Measurements from ENCODE around the gene OR2AT4. TPM values are rescaled to one million over a fixed set of nuclear protein-coding genes. Genes with fewer than 3 reads are reported as not detected.
"Not testable (repeated sequence)": the region's sequence is repeated elsewhere in the genome, so short reads cannot be mapped to it uniquely, and the experiment has no call there.

OR2AT4 gene
- total RNA-seq, 6 experiments from 2014 or later = not detected

GRCh38 chr11:75112200-75112599 lies 15.5 kb upstream of the OR2AT4 start:
- peaks cover 24% of the 10 kb centered on the region for H3K27me3 Mint-ChIP-seq (ENCODE audit: insufficient read depth)
- no peak overlapping the region for H3K27ac Mint-ChIP-seq
- H3K4me1 Mint-ChIP-seq (ENCODE audit: low read depth) = peaks cover 8% of the 10 kb centered on the region
- no peak for DNase-seq
- no peak overlapping the region for H3K4me3 Mint-ChIP-seq
- peaks cover 31% of the 10 kb centered on the region for H3K9me3 Mint-ChIP-seq
- TF ChIP-seq CTCF (IDR thresholded peaks at IDR 0.05) = no peak
- peaks cover 11% of the 10 kb centered on the region for H3K36me3 Mint-ChIP-seq (ENCODE audit: low read depth)

GRCh38 chr11:75107187-75107586 lies 10.5 kb upstream of the OR2AT4 start:
- DNase-seq = no peak
- Mint-ChIP-seq H3K27me3 (ENCODE audit: insufficient read depth) (peaks cover 26% of the 10 kb centered on the region), H3K9me3 (peaks cover 16% of the 10 kb centered on the region), H3K4me3 (0 out of 2 replicates have a peak overlapping the region, but pooled peaks have one; percentile 13), H3K36me3 (ENCODE audit: low read depth) (peaks cover 11% of the 10 kb centered on the region), H3K27ac (no peak overlapping the region), H3K4me1 (ENCODE audit: low read depth) (peaks cover 47% of the 10 kb centered on the region)
- no peak for TF ChIP-seq CTCF (IDR thresholded peaks at IDR 0.05)

- Mint-ChIP-seq H3K36me3 (ENCODE audit: low read depth) (peaks cover 11% of the 10 kb centered on the region), H3K9me3 (peaks cover 12% of the 10 kb centered on the region), H3K4me1 (ENCODE audit: low read depth) (peaks cover 48% of the 10 kb centered on the region), H3K27me3 (ENCODE audit: insufficient read depth) (peaks cover 24% of the 10 kb centered on the region)
- DNase-seq = peak; percentile 22
- H3K27ac Mint-ChIP-seq, H3K4me3 Mint-ChIP-seq: not testable (repeated sequence)
These were observed 9.4 kb upstream of the OR2AT4 start for GRCh38 chr11:75105967-75106681.

DNA sequence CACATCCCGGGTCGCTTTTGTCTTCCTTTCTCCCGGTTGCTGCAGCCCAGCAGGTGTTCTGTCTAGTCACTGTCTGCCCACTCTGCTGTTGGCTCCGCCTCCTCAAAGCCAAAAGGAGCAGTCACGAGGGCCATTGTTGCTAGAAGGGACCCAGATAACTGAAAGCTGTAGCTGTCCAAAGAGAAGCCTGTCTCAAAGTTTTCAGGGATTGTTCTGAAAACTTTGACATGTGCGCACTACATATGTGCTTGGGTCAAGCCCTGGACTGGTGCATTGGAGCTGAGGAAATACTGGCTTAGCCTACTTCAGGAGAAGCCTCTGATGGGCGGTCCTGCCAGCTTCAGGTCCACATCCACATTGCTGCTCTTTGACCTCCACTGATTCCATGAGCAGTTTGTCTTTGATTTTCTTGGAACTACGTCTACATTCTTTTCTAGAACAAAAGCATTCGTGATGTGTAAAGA lies 8.8 kb upstream of the OR2AT4 start:
- Mint-ChIP-seq H3K36me3 (ENCODE audit: low read depth) (peaks cover 6% of the 10 kb centered on the region; the same call in 1 of the 2 replicates), H3K9me3 (peaks cover 6% of the 10 kb centered on the region; the same call in 1 of the 2 replicates), H3K4me3 (no peak overlapping the region), H3K27ac (no peak overlapping the region), H3K4me1 (ENCODE audit: low read depth) (peaks cover 53% of the 10 kb centered on the region), H3K27me3 (ENCODE audit: insufficient read depth) (peaks cover 21% of the 10 kb centered on the region)
- no peak for TF ChIP-seq CTCF (IDR thresholded peaks at IDR 0.05)
- DNase-seq = peak; percentile 19

DNA sequence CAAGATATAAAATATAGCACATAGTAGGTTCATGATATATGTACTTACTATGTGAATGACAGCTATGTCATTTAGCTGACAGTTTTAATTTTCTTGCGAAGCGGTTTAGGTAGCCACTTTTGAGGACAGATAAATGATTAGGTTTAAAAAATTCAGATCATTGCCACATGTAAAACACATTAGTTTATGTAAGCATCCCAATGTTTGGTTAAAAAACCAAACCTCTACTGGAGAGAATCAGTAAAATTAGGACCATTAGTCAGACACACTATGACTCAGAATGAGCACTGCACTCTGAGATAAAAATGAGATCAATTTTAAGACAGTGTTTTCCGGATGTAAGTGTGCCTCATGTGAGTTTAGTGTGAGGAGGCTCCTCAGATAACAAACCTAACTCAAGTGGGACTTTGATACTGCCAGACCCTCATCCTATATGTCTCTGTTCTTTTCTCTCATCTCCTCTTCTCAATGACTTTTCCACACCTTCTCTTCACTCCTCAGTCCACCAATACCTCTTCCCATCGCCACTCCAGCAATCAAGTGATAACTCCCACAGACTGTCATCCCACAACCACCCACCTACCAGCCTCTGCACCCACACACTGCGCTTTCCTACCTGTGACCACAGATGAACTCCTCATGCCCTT lies 6.8 kb upstream of the OR2AT4 start:
- H3K9me3 Mint-ChIP-seq = no peaks in the 10 kb centered on the region
- peak; percentile 78 for DNase-seq
- peaks cover 67% of the 10 kb centered on the region for H3K4me1 Mint-ChIP-seq (ENCODE audit: low read depth)
- peak overlapping the region; percentile 57 for H3K27ac Mint-ChIP-seq
- peaks cover 8% of the 10 kb centered on the region for H3K27me3 Mint-ChIP-seq (ENCODE audit: insufficient read depth)
- no peak for TF ChIP-seq CTCF (IDR thresholded peaks at IDR 0.05)
- H3K4me3 Mint-ChIP-seq = peak overlapping the region; percentile 3; the same call in 1 of the 2 replicates
- H3K36me3 Mint-ChIP-seq (ENCODE audit: low read depth) = no peaks in the 10 kb centered on the region
